ENCODE data around the gene RAB7B.

The RAB7B gene

DNA sequence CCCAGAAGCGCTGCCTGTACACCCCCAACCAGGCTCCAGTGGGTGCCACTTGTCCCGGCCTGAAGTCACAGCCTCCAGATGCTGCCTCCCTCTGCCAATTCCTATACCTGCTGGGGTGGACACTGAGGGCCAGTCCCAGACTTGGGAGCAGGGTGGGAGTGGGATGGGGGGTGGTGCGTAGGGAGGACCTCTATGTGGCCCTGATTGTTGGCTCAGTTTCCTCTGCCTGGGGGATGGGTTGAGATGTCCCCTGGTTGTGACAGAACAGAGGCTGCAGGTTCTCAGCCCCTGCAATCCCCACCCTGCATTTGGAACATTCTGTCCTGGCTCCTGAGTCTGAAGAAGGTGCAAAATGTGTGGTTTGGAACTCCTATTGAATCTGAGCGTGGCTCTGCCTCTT lies 27.2 kb downstream of the RAB7B start:
- no peak overlapping the region for H3K4me3 ChIP-seq (ENCODE audit: low read depth, low read length)
- no peak for DNase-seq (ENCODE audit: low read depth)
- no peak for TF ChIP-seq CTCF (IDR thresholded peaks at IDR 0.05; ENCODE audit: low read depth, low read length, missing control alignments)

DNA sequence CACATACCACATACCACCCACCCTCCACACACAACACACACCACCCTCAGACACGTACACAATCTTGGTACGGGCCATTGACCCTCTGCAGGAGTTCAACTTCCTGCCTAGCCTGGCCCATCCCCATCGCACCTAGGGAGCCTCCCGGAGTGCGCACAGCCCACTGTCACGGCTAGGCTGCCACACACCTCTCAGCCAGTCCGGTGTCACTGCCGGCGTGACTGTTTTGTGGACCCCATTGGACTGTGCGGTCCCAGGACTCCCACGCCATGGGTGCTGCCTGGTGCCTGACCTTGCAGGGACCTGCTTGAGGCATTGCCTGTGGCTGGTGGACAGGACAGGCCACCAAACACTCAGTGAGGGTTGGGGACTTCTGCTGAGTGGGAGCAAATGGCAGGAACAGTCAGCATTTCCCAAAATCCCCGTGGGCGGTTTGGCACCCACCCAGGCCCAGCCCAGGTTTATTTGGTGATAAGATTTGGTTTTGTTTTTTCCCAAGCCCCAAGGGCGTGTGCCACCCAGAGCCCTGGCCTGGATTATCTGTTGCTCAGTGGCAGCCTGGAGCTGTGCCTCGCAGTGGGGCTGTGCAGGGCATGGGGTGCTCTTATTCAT lies 27.7 kb downstream of the RAB7B start:
- H3K4me3 ChIP-seq (ENCODE audit: low read depth, low read length): no peak overlapping the region
- TF ChIP-seq CTCF (IDR thresholded peaks at IDR 0.05; ENCODE audit: low read depth, low read length, missing control alignments): no peak
- no peak for DNase-seq (ENCODE audit: low read depth)

- DNase-seq (ENCODE audit: low read depth): no peak
- no peak overlapping the region for H3K4me3 ChIP-seq (ENCODE audit: low read depth, low read length)
- no peak for TF ChIP-seq CTCF (IDR thresholded peaks at IDR 0.05; ENCODE audit: low read depth, low read length, missing control alignments)
Observed at GRCh38 chr1:205974712-205975111, 28.5 kb downstream of the RAB7B start.

GRCh38 chr1:205973377-205974232 lies 29.6 kb downstream of the RAB7B start:
- DNase-seq (ENCODE audit: low read depth): no peak
- TF ChIP-seq CTCF (IDR thresholded peaks at IDR 0.05; ENCODE audit: low read depth, low read length, missing control alignments): no peak
- H3K4me3 ChIP-seq (ENCODE audit: low read depth, low read length): no peak overlapping the region

DNA sequence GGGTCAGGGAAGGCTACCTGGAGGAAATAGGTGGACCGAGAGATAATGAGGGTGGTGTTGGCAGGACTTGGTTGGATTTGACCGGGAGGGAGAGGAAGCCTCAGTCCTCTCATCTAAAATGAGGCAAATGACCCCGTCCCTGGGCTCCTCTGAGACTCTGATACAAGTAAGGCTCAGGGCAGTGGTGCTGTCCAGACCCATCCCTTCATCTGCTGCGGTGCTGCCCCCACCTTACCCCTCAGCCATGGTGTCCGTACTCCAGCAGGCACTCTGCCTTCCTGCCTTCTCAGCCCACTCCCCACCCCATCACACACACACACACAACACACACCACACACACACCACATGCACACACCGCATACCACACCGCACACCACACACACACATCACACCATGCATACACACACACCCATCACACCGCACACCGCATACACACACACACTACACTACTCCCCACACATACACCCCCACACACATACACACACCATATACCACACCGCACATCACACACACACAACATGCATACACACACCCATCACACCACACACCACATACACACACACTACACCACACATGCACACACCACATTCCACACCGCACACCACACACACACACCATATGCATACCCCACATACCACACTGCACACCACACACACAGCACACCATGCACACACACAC lies 30.6 kb downstream of the RAB7B start:
- DNase-seq (ENCODE audit: low read depth): no peak
- no peak overlapping the region for H3K4me3 ChIP-seq (ENCODE audit: low read depth, low read length)
- TF ChIP-seq CTCF (IDR thresholded peaks at IDR 0.05; ENCODE audit: low read depth, low read length, missing control alignments): no peak

- no peak overlapping the region for H3K4me3 ChIP-seq (ENCODE audit: low read depth, low read length)
- no peak for DNase-seq (ENCODE audit: low read depth)
- no peak for TF ChIP-seq CTCF (IDR thresholded peaks at IDR 0.05; ENCODE audit: low read depth, low read length, missing control alignments)
Observed at GRCh38 chr1:205972081-205972480, 31.1 kb downstream of the RAB7B start.

All from GM12864 (cell line).